ENCODE results near the gene CBLC.

CBLC gene

GRCh38 chr19:44817725-44818465 lies 40.2 kb downstream of the CBLC start:
- TF ChIP-seq CTCF (IDR thresholded peaks at IDR 0.05): no peak

GRCh38 chr19:44818466-44819031 lies 40.9 kb downstream of the CBLC start:
- no peak for TF ChIP-seq CTCF (IDR thresholded peaks at IDR 0.05)

GRCh38 chr19:44819246-44819832 lies 41.6 kb downstream of the CBLC start:
- TF ChIP-seq CTCF (IDR thresholded peaks at IDR 0.05): no peak

- no peak for TF ChIP-seq CTCF (IDR thresholded peaks at IDR 0.05)
Observed at GRCh38 chr19:44820648-44821609, 43.2 kb downstream of the CBLC start.

- no peak for TF ChIP-seq CTCF (IDR thresholded peaks at IDR 0.05)
Observed at GRCh38 chr19:44822177-44822576, 44.5 kb downstream of the CBLC start.

GRCh38 chr19:44822670-44823372 lies 45.1 kb downstream of the CBLC start:
- TF ChIP-seq CTCF (IDR thresholded peaks at IDR 0.05): no peak

GRCh38 chr19:44823373-44823698 lies 45.6 kb downstream of the CBLC start:
- TF ChIP-seq CTCF (IDR thresholded peaks at IDR 0.05): no peak
